GM12878 (cell line): ENCODE results near the gene UHMK1. TPM values are rescaled to one million over a fixed set of nuclear protein-coding genes. Genes with fewer than 3 reads are reported as not detected.

Experiments used
- ATAC-seq: fragments of 200-7000 bp; cut with Tn5 transposase; 3 replicates; pipeline ENCODE4 v1.9.1; 2020; ENCODE audit warnings: mild to moderate bottlenecking, moderate library complexity
- BruUV-seq: library from RNA; stranded (reverse); fragments of 400-500 nt; replicated peaks from 2 replicates; lab custom pipeline; 2021; lab: Mats Ljungman, UMichigan
- CTCF ChIA-PET: fragments of 300-600 bp; sonication (Branson Sonifier 250); formaldehyde crosslinking; extraction: SDS; loops from one replicate; lab custom pipeline; 2021; ENCODE audit warnings: inconsistent platforms; lab: Yijun Ruan, JAX
- POLR2A ChIA-PET: fragments of 350-600 bp; formaldehyde crosslinking; extraction: SDS; loops from one replicate; lab custom pipeline; 2021; ENCODE audit warnings: inconsistent platforms; lab: Charles Lee
- RAD21 ChIA-PET: fragments of 300-600 bp; sonication (Branson Sonifier 250); formaldehyde crosslinking; loops from one replicate; lab custom pipeline; 2023; ENCODE audit warnings: antibody characterized with exemption; ENCODE audit not compliant: unreplicated experiment; lab: Charles Lee
- SMC1A ChIA-PET: fragments of 300-600 bp; sonication (Branson Sonifier 250); formaldehyde crosslinking; loops from one replicate; lab custom pipeline; 2023; ENCODE audit not compliant: unreplicated experiment, uncharacterized antibody; lab: Charles Lee
- DNase-seq: peaks from one replicate; pipeline ENCODE4 v3.0.0-alpha.2; 2011; ENCODE audit warnings: low read depth, low spot score
- FAIRE-seq: peaks from 3 replicates; lab custom pipeline; 2011; peaks lifted over from hg19 to GRCh38; lab: Jason Lieb, UNC
- H2AFZ ChIP-seq: 2 replicates; pipeline ENCODE4 v1.6.0; 2011; ENCODE audit warnings: low read depth, low read length, control low read depth; ENCODE audit not compliant: control insufficient read depth
- H3K27ac ChIP-seq: 2 replicates; pipeline ENCODE4 v1.5.1; 2011; ENCODE audit warnings: control low read depth; ENCODE audit not compliant: control insufficient read depth, insufficient read depth
- H3K27me3 ChIP-seq, 2 experiments: replicated peaks in 1 of 2; 2 replicates each; pipeline versions ENCODE4 v1.6.0 to v1.6.1; 2011; ENCODE audit warnings: low read length in 1 of 2; ENCODE audit not compliant: control insufficient read depth in 2 of 2, insufficient read depth in 2 of 2
- H3K36me3 ChIP-seq, 2 experiments: 2 replicates each; pipeline ENCODE4 v1.5.1; 2011; ENCODE audit warnings: low read length in 1 of 2; ENCODE audit not compliant: control insufficient read depth in 2 of 2, insufficient read depth in 2 of 2
- H3K4me1 ChIP-seq: 2 replicates; pipeline ENCODE4 v1.6.1; 2011; ENCODE audit warnings: mild to moderate bottlenecking, low read length, moderate library complexity, mixed read lengths; ENCODE audit not compliant: control insufficient read depth, insufficient read depth
- H3K4me2 ChIP-seq: 2 replicates; pipeline ENCODE4 v1.6.0; 2011; ENCODE audit warnings: control low read depth; ENCODE audit not compliant: control insufficient read depth, insufficient read depth
- H3K4me3 ChIP-seq: fragments of 200-600 bp; sonication (generic); 2 replicates; pipeline ENCODE4 v1.5.1; 2016
- H3K79me2 ChIP-seq: 2 replicates; pipeline ENCODE4 v1.6.0; 2011; ENCODE audit warnings: low read length; ENCODE audit not compliant: control insufficient read depth, insufficient read depth
- H3K9ac ChIP-seq: 2 replicates; pipeline ENCODE4 v1.8.0; 2011; ENCODE audit warnings: low read length, control low read depth, mixed read lengths; ENCODE audit not compliant: control insufficient read depth, insufficient read depth
- H3K9me3 ChIP-seq: replicated peaks from 3 replicates; pipeline ENCODE4 v1.5.1; 2011; ENCODE audit warnings: mild to moderate bottlenecking, low read length; ENCODE audit not compliant: control insufficient read depth, insufficient read depth
- H4K20me1 ChIP-seq: 2 replicates; pipeline ENCODE4 v1.6.0; 2011; ENCODE audit not compliant: control insufficient read depth, insufficient read depth
- CUX1 ChIP-seq: IDR thresholded peaks from 2 replicates; pipeline ENCODE4 v1.6.1; 2012; ENCODE audit warnings: improper control_type of control experiment, low read depth, low read length; ENCODE audit not compliant: insufficient replicate concordance
- MEF2B ChIP-seq: fragments of 450-650 bp; IDR thresholded peaks from 2 replicates; pipeline ENCODE4 v1.6.1; 2018; ENCODE audit warnings: mild to moderate bottlenecking, moderate library complexity; ENCODE audit not compliant: partially characterized antibody, poor library complexity, severe bottlenecking
- MXI1 ChIP-seq: fragments of 150-350 bp; IDR thresholded peaks from 2 replicates; pipeline ENCODE4 v1.6.1; 2011; ENCODE audit warnings: low read depth, mild to moderate bottlenecking, inconsistent platforms, low read length, improper control_type of control experiment
- SUPT20H ChIP-seq: IDR thresholded peaks from 2 replicates; pipeline ENCODE4 v1.6.1; 2011; ENCODE audit warnings: low read depth, mild to moderate bottlenecking, low read length, moderate library complexity, borderline replicate concordance; ENCODE audit not compliant: control insufficient read depth
- WGBS: methylation state at CpG from one replicate; pipeline ENCODE4 v1.1.6; 2016; ENCODE audit warnings: low lambda C conversion rate; ENCODE audit not compliant: insufficient replicate concordance, insufficient coverage; ENCODE audit errors: missing lambda C conversion rate; 5-methylcytosine and 5-hydroxymethylcytosine counted together
- in situ Hi-C: fragments of 300-500 bp; cut with MboI; formaldehyde crosslinking; loops from 9 replicates; pipeline ENCODE4 v1.14.3; 2018; ENCODE audit warnings: mixed read lengths
- intact Hi-C: fragments of 100-400 bp; cut with micrococcal nuclease; formaldehyde crosslinking; loops from one replicate; pipeline ENCODE4 v1.14.2; 2022; ENCODE audit not compliant: unreplicated experiment
- polyA plus RNA-seq, 11 experiments: library from polyadenylated mRNA; depleted of rRNA in 4 of 11; unstranded in 6 of 11; stranded (reverse) in 5 of 11; fragments of >200 nt; fragmentation: Nextera tagmentation in 4 of 11; fragmentation: Illumina TruSeq in 1 of 11; extraction: Ambion mirVana in 4 of 11; extraction: Trizol in 1 of 11; gene quantifications; 1 replicate in 1 of 11; 2 replicates in 10 of 11; pipeline versions ENCODE4 v1.2.1 to v1.2.3, GENCODE V29; 2011 to 2016; ENCODE audit warnings: inconsistent platforms in 2 of 11, missing spikeins in 2 of 11, low read depth in 1 of 11
- total RNA-seq, 4 experiments: library from RNA; depleted of rRNA in 3 of 4; stranded (reverse); fragments of >200 nt in 3 of 4; fragmentation: Illumina TruSeq in 1 of 4; extraction: Trizol in 1 of 4; gene quantifications; 2 replicates each; pipeline versions ENCODE4 v1.2.1 to v1.2.3, GENCODE V29; 2013 to 2021

The UHMK1 gene
- total and polyA plus RNA-seq, 10 of the 15 experiments (the other 5 are each of a cell fraction or from before 2014, with no cell fraction given), result 5.7 to 52.7 (median 28.3) TPM

DNA sequence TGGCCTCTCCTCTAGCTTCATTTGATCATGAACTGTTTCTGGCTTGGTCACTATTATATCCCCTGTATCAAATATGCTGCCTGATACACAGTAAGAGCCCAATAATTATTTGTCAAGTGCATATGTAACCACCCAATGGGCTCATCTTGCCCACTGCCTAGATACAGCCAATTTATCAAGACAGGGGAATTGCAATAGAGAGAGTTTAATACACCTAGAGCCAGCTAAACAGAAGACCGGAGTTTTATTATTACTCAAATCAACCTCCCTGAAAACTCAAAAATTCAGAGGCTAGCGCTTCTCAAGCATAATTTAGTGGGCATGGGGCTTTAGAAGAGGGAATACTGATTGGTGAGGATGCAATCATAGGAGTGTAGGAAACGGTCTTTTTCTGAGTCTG is 45.6 kb downstream of the UHMK1 start:
- DNase-seq (no peak), FAIRE-seq (no peak), ATAC-seq (no peak)
- SMC1A ChIA-PET, result no interaction called here
- RAD21 ChIA-PET, result no interaction called here
- intact Hi-C loops, result no loop called here
- H3K4me2 ChIP-seq, result no peak overlapping the region
- H3K36me3 ChIP-seq, result no peaks in the 10 kb centered on the region
- no peaks in the 10 kb centered on the region for H3K79me2 ChIP-seq
- no peaks in the 10 kb centered on the region for H3K4me1 ChIP-seq
- H3K27ac ChIP-seq, result no peak overlapping the region
- 54% methylated on average over 3 of the region's 3 CpGs for WGBS
- CTCF ChIA-PET, result no interaction called here
- BruUV-seq, result no TSS peak
- H4K20me1 ChIP-seq, result no peaks in the 10 kb centered on the region
- H2AFZ ChIP-seq, result no peak overlapping the region
- POLR2A ChIA-PET, result no interaction called here
- no peak overlapping the region for H3K9ac ChIP-seq
- no peak overlapping the region for H3K4me3 ChIP-seq
- in situ Hi-C loops, result no loop called here
- no peaks in the 10 kb centered on the region; the same call in 1 of the 3 replicates for H3K9me3 ChIP-seq
- H3K27me3 ChIP-seq, result no peaks in the 10 kb centered on the region
- TF ChIP-seq SUPT20H (no peak), MEF2B (no peak), CUX1 (no peak), MXI1 (no peak)
- TF ChIP-seq, all 136 proteins: peak for 0
